DOHH2 (cell line): Measurements from ENCODE around the gene TMEM184A.

ENCODE experiments used
- H3F3A ChIP-seq: fragments of 200-600 bp; sonication (generic), shearing (Covaris generic); 2 replicates; pipeline ENCODE4 v1.6.0; 2016; ENCODE audit warnings: antibody characterized with exemption, mild to moderate bottlenecking; ENCODE audit not compliant: control insufficient read depth, insufficient read depth
- H3K27ac ChIP-seq: fragments of 200-600 bp; sonication (generic); 2 replicates; pipeline ENCODE4 v1.5.1; 2014; ENCODE audit warnings: low read depth, mild to moderate bottlenecking, low read length, moderate library complexity
- H3K27me3 ChIP-seq: fragments of 200-600 bp; sonication (generic); 2 replicates; pipeline ENCODE4 v1.6.1; 2014; ENCODE audit warnings: mild to moderate bottlenecking, low read length, mixed read lengths; ENCODE audit not compliant: control insufficient read depth
- H3K36me3 ChIP-seq: fragments of 200-600 bp; sonication (generic); 2 replicates; pipeline ENCODE4 v1.6.1; 2014; ENCODE audit warnings: mild to moderate bottlenecking, low read length, moderate library complexity, mixed read lengths; ENCODE audit not compliant: control insufficient read depth
- H3K4me1 ChIP-seq: fragments of 200-600 bp; sonication (generic); 2 replicates; pipeline ENCODE4 v1.6.1; 2014; ENCODE audit warnings: mild to moderate bottlenecking, low read length, mixed read lengths; ENCODE audit not compliant: control insufficient read depth
- H3K4me2 ChIP-seq: fragments of 200-600 bp; sonication (generic); 2 replicates; pipeline ENCODE4 v1.6.0; 2014; ENCODE audit warnings: mild to moderate bottlenecking, low read length, moderate library complexity
- H3K4me3 ChIP-seq: fragments of 200-600 bp; sonication (generic); 2 replicates; pipeline ENCODE4 v1.5.1; 2014; ENCODE audit warnings: mild to moderate bottlenecking, low read length, mixed read lengths
- H3K79me2 ChIP-seq: fragments of 200-600 bp; sonication (generic); 2 replicates; pipeline ENCODE4 v1.6.1; 2014; ENCODE audit warnings: mild to moderate bottlenecking, low read length, mixed read lengths; ENCODE audit not compliant: control insufficient read depth
- H3K9me2 ChIP-seq: fragments of 200-600 bp; sonication (generic); replicated peaks from 2 replicates; pipeline ENCODE4 v1.6.1; 2014; ENCODE audit warnings: mild to moderate bottlenecking, low read length, mixed read lengths; ENCODE audit not compliant: control insufficient read depth
- H3K9me3 ChIP-seq: fragments of 200-600 bp; sonication (generic); 2 replicates; pipeline ENCODE4 v1.6.1; 2014; ENCODE audit warnings: antibody characterized with exemption, low read length, mixed read lengths; ENCODE audit not compliant: control insufficient read depth, insufficient read depth
- H4K20me1 ChIP-seq: fragments of 200-600 bp; sonication (generic); 2 replicates; pipeline ENCODE4 v1.6.0; 2014; ENCODE audit warnings: low read depth, mild to moderate bottlenecking, antibody characterized with exemption, low read length, moderate library complexity; ENCODE audit not compliant: control insufficient read depth, insufficient read depth
- CTCF ChIP-seq: fragments of 200-600 bp; sonication (generic); IDR thresholded peaks from one replicate; pipeline ENCODE4 v1.5.1; 2014; ENCODE audit warnings: antibody characterized with exemption, mild to moderate bottlenecking, low read depth, low read length; ENCODE audit not compliant: poor library complexity, severe bottlenecking
- EZH2phosphoT487 ChIP-seq: fragments of 200-600 bp; sonication (generic); IDR thresholded peaks from 2 replicates; pipeline ENCODE4 v1.6.1; 2017; ENCODE audit warnings: borderline replicate concordance, mild to moderate bottlenecking, antibody characterized with exemption, low read length, moderate library complexity, mixed read lengths

Gene TMEM184A

GRCh38 chr7:1502845-1503244 is 53.2 kb downstream of the TMEM184A start:
- H3K4me2 ChIP-seq: peak overlapping the region; percentile 100
- H3K79me2 ChIP-seq: peaks cover 49% of the 10 kb centered on the region
- TF ChIP-seq EZH2phosphoT487 (no peak), CTCF (no peak)
- peaks cover 46% of the 10 kb centered on the region for H3K4me1 ChIP-seq
- no peaks in the 10 kb centered on the region for H3K9me2 ChIP-seq
- peaks cover 22% of the 10 kb centered on the region for H3F3A ChIP-seq
- no peaks in the 10 kb centered on the region for H3K27me3 ChIP-seq
- H3K27ac ChIP-seq: no peak overlapping the region
- H3K4me3 ChIP-seq: peak overlapping the region; percentile 92
- peaks cover 57% of the 10 kb centered on the region for H3K36me3 ChIP-seq
- no peaks in the 10 kb centered on the region for H3K9me3 ChIP-seq
- peaks cover 25% of the 10 kb centered on the region; the same call in 1 of the 2 replicates for H4K20me1 ChIP-seq

GRCh38 chr7:1501487-1502270 is 54.3 kb downstream of the TMEM184A start:
- H4K20me1 ChIP-seq: peaks cover 25% of the 10 kb centered on the region
- no peak overlapping the region for H3K4me3 ChIP-seq
- H3K9me3 ChIP-seq: no peaks in the 10 kb centered on the region
- no peaks in the 10 kb centered on the region for H3K9me2 ChIP-seq
- H3K27ac ChIP-seq: no peak overlapping the region
- H3K79me2 ChIP-seq: peaks cover 49% of the 10 kb centered on the region
- H3K4me1 ChIP-seq: peaks cover 35% of the 10 kb centered on the region
- H3K27me3 ChIP-seq: no peaks in the 10 kb centered on the region
- H3K4me2 ChIP-seq: no peak overlapping the region; the same call in 1 of the 2 replicates
- TF ChIP-seq CTCF (no peak), EZH2phosphoT487 (no peak)
- H3F3A ChIP-seq: peaks cover 14% of the 10 kb centered on the region
- H3K36me3 ChIP-seq: peaks cover 68% of the 10 kb centered on the region

GRCh38 chr7:1500064-1500807 is 55.8 kb downstream of the TMEM184A start:
- no peak overlapping the region for H3K4me3 ChIP-seq
- no peak overlapping the region for H3K27ac ChIP-seq
- H3K79me2 ChIP-seq: peaks cover 41% of the 10 kb centered on the region
- no peak for TF ChIP-seq EZH2phosphoT487
- TF ChIP-seq CTCF: no peak
- peaks cover 29% of the 10 kb centered on the region for H4K20me1 ChIP-seq
- H3K36me3 ChIP-seq: peaks cover 79% of the 10 kb centered on the region
- peaks cover 24% of the 10 kb centered on the region for H3K4me1 ChIP-seq
- peaks cover 4% of the 10 kb centered on the region for H3F3A ChIP-seq
- no peak overlapping the region for H3K4me2 ChIP-seq
- H3K27me3 ChIP-seq: no peaks in the 10 kb centered on the region
- no peaks in the 10 kb centered on the region for H3K9me2 ChIP-seq
- H3K9me3 ChIP-seq: no peaks in the 10 kb centered on the region
